GM21447 (cell line): ENCODE data around the gene TMLHE.
A peak's percentile ranks its signal among the peaks of the same experiment; 100 is the strongest.
"Not testable (repeated sequence)": the region's sequence is repeated elsewhere in the genome, so short reads cannot be mapped to it uniquely, and the experiment has no call there.

Source experiments
- ATAC-seq: cut with Tn5 transposase; IDR thresholded peaks from one replicate; pipeline ENCODE4 v1.9.1; 2021; ENCODE audit not compliant: unreplicated experiment

TMLHE gene

GRCh38 chrX:155505296-155505695 lies 107.5 kb downstream of the TMLHE start:
- no peak for ATAC-seq

GRCh38 chrX:155495134-155495533 lies 117.6 kb downstream of the TMLHE start:
- ATAC-seq, result not testable (repeated sequence)

GRCh38 chrX:155491421-155491820 lies 121.3 kb downstream of the TMLHE start:
- not testable (repeated sequence) for ATAC-seq

- not testable (repeated sequence) for ATAC-seq
Observed at GRCh38 chrX:155477136-155477535, 135.6 kb downstream of the TMLHE start.

GRCh38 chrX:155466269-155466938 lies 146.3 kb downstream of the TMLHE start:
- peak; percentile 74 for ATAC-seq

GRCh38 chrX:155460501-155460900 lies 152.3 kb downstream of the TMLHE start:
- ATAC-seq, result not testable (repeated sequence)

- peak; percentile 77 for ATAC-seq
Observed at GRCh38 chrX:155458471-155458870, 154.3 kb downstream of the TMLHE start, which contains the start of gene F8A3. Gene F8A3, minus strand, starts transcription at chrX:155458620. Its CDS starts 20 bp downstream, at chrX:155458600.

GRCh38 chrX:155457761-155458447 lies 154.8 kb downstream of the TMLHE start:
- peak; percentile 55 for ATAC-seq

- no peak for ATAC-seq
Observed at GRCh38 chrX:155441097-155441496, 171.7 kb downstream of the TMLHE start.
